ENCODE results near the gene TTC23. TPM values are rescaled to one million over a fixed set of nuclear protein-coding genes. Genes with fewer than 3 reads are reported as not detected.

Gene TTC23
- total and polyA plus RNA-seq, 2 donors (not counting 3 experiments of a cell fraction or from before 2014, with no cell fraction given), result 4.1 to 27.3 TPM

- POLR2A ChIA-PET, result no interaction called here
- Histone ChIP-seq H3K9ac (replicated peaks; ENCODE audit: extremely low read depth, insufficient read depth, low read length) (no peak overlapping the region), H3K9me1 (replicated peaks; ENCODE audit: control insufficient read depth, extremely low read depth, insufficient read depth, low read length) (no peaks in the 10 kb centered on the region), H3K4me2 (ENCODE audit: insufficient read depth, low read length) (no peak overlapping the region), H3K27ac (ENCODE audit: insufficient read depth, low read depth, low read length) (no peak overlapping the region), H3K4me1 (ENCODE audit: control insufficient read depth, extremely low read depth, insufficient read depth, low read length) (peaks cover 14% of the 10 kb centered on the region), H3K79me2 (ENCODE audit: control insufficient read depth, insufficient read depth, low read length) (no peaks in the 10 kb centered on the region), H4K20me1 (replicated peaks; ENCODE audit: control insufficient read depth, extremely low read depth, insufficient read depth, low read length) (no peaks in the 10 kb centered on the region), H3K4me3 (replicated peaks in 1 of 3; ENCODE audit: insufficient read depth in 1 of 3, low read depth in 1 of 3, low read length in 3 of 3) (no peak overlapping the region), H2AFZ (ENCODE audit: low read depth, low read length) (no peak overlapping the region), H3K9me3 (replicated peaks; ENCODE audit: control insufficient read depth, insufficient read depth, low read length) (no peaks in the 10 kb centered on the region), H3K27me3 (ENCODE audit: control insufficient read depth in 2 of 2, insufficient read depth in 2 of 2, low read length in 2 of 2) (no peaks in the 10 kb centered on the region), H3K36me3 (ENCODE audit: control insufficient read depth in 2 of 2, extremely low read depth in 1 of 2, insufficient read depth in 2 of 2, low read length in 2 of 2) (peaks cover 0 to 4% of the 10 kb centered on the region in 2 experiments)
- TF ChIP-seq JUN (IDR thresholded peaks at IDR 0.05; ENCODE audit: borderline replicate concordance, insufficient read depth, insufficient read length, low read depth), result peak; percentile 4
- no peak for TF ChIP-seq MYC (IDR thresholded peaks at IDR 0.05; ENCODE audit: low read depth, low read length)
- intact Hi-C loops (cut with micrococcal nuclease), result no loop called here
- BruUV-seq (replicated peaks), result no TSS peak
- dilution Hi-C loops (cut with MboI; ENCODE audit: extremely low pct_ligation_motif_present, low sequenced_read_pairs), result no loop called here
- CTCF ChIA-PET, result no interaction called here
- FAIRE-seq, result no peak
- DNase-seq (ENCODE audit: low read depth, low spot score), result no peak
These were observed 110.1 kb downstream of the TTC23 start for GRCh38 chr15:99139276-99139675.

DNA sequence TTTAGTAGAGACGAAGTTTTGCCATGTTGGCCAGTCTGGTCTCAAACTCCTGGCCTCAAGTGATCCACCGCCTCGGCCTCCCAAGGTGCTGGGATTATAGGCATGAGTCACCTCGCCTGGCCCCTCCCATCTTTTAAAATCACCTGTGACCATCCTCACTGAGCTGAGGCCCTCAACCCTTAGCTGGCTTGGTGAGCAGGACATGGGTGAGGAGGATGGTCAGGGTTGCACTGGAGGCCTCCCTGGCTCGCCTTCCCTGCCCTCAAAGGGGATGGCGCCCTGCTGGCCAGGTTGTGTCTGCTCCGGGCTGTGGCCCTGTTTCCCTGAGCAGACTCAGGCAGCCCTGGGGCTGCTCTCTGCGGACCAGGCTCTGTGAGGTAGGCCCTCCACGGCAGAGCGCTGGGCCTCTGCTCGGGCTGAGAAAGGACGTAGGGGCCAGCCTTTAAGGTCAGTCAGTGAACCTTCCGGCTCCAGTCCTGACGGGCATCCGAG lies 110.8 kb downstream of the TTC23 start:
- DNase-seq (ENCODE audit: low read depth, low spot score), result no peak
- no peak for FAIRE-seq
- TF ChIP-seq GATA2 (IDR thresholded peaks at IDR 0.05; ENCODE audit: insufficient read depth, insufficient read length, low read depth, low read length) (no peak), POLR2AphosphoS5 (IDR thresholded peaks at IDR 0.05; ENCODE audit: insufficient read depth, low read depth, low read length) (no peak), JUN (IDR thresholded peaks at IDR 0.05; ENCODE audit: borderline replicate concordance, insufficient read depth, insufficient read length, low read depth) (no peak), FOS (IDR thresholded peaks at IDR 0.05; ENCODE audit: borderline replicate concordance, insufficient read depth, low read length) (no peak), MYC (IDR thresholded peaks at IDR 0.05; ENCODE audit: low read depth, low read length) (no peak), MAX (IDR thresholded peaks at IDR 0.05; ENCODE audit: insufficient read depth, insufficient read length) (no peak), CTCF (IDR thresholded peaks at IDR 0.05; ENCODE audit: extremely low read depth in 1 of 2, insufficient read depth in 1 of 2, low read depth in 1 of 2, low read length in 2 of 2) (no peak), POLR2A (IDR thresholded peaks at IDR 0.05; ENCODE audit: low read depth, low read length) (no peak), EZH2 (IDR thresholded peaks at IDR 0.05; ENCODE audit: borderline replicate concordance, low read depth, low read length, severe bottlenecking) (no peak)
- ChIA-PET POLR2A (no interaction called here), CTCF (no interaction called here)
- no peak overlapping the region for H3K9ac ChIP-seq (replicated peaks; ENCODE audit: extremely low read depth, insufficient read depth, low read length)
- intact Hi-C loops (cut with micrococcal nuclease), result no loop called here
- H3K27me3 ChIP-seq (ENCODE audit: control insufficient read depth in 2 of 2, insufficient read depth in 2 of 2, low read length in 2 of 2), result no peaks in the 10 kb centered on the region
- H4K20me1 ChIP-seq (replicated peaks; ENCODE audit: control insufficient read depth, extremely low read depth, insufficient read depth, low read length), result no peaks in the 10 kb centered on the region
- no peak overlapping the region for H3K27ac ChIP-seq (ENCODE audit: insufficient read depth, low read depth, low read length)
- no peaks in the 10 kb centered on the region for H3K79me2 ChIP-seq (ENCODE audit: control insufficient read depth, insufficient read depth, low read length)
- H3K36me3 ChIP-seq (ENCODE audit: control insufficient read depth in 2 of 2, extremely low read depth in 1 of 2, insufficient read depth in 2 of 2, low read length in 2 of 2), result peaks cover 0 to 4% of the 10 kb centered on the region in 2 experiments
- no peak overlapping the region for H3K4me2 ChIP-seq (ENCODE audit: insufficient read depth, low read length)
- dilution Hi-C loops (cut with MboI; ENCODE audit: extremely low pct_ligation_motif_present, low sequenced_read_pairs), result no loop called here
- BruUV-seq (replicated peaks), result no TSS peak
- no peaks in the 10 kb centered on the region for H3K9me3 ChIP-seq (replicated peaks; ENCODE audit: control insufficient read depth, insufficient read depth, low read length)
- H3K9me1 ChIP-seq (replicated peaks; ENCODE audit: control insufficient read depth, extremely low read depth, insufficient read depth, low read length), result no peaks in the 10 kb centered on the region
- H3K4me3 ChIP-seq (replicated peaks in 1 of 3; ENCODE audit: insufficient read depth in 1 of 3, low read depth in 1 of 3, low read length in 3 of 3), result no peak overlapping the region
- H2AFZ ChIP-seq (ENCODE audit: low read depth, low read length), result no peak overlapping the region
- peaks cover 14% of the 10 kb centered on the region for H3K4me1 ChIP-seq (ENCODE audit: control insufficient read depth, extremely low read depth, insufficient read depth, low read length)

All from endothelial cell of umbilical vein (primary cell).